Spinal cord (tissue), 10 donors: ENCODE results near the gene PCDHGA8. TPM values are rescaled to one million over a fixed set of nuclear protein-coding genes. Genes with fewer than 3 reads are reported as not detected.
A peak's percentile ranks its signal among the peaks of the same experiment; 100 is the strongest.
"Not testable (repeated sequence)": the region's sequence is repeated elsewhere in the genome, so short reads cannot be mapped to it uniquely, and the experiment has no call there.

Experiments used
- DNase-seq, 6 donors: peaks; one replicate each; pipeline versions ENCODE4 v3.0.0 to v3.0.0-alpha.2; 2013 to 2015; ENCODE audit warnings: low spot score in 6 of 6, low read depth in 4 of 6
- H3K27ac ChIP-seq: one replicate; pipeline ENCODE4 v1.5.1; 2013; ENCODE audit warnings: low read depth, low read length, control low read depth
- H3K27me3 ChIP-seq: one replicate; pipeline ENCODE4 v1.6.1; 2013; ENCODE audit warnings: low read length; ENCODE audit not compliant: control insufficient read depth, insufficient read depth
- H3K36me3 ChIP-seq: one replicate; pipeline ENCODE4 v1.6.1; 2013; ENCODE audit warnings: low read length; ENCODE audit not compliant: control insufficient read depth, insufficient read depth
- H3K4me1 ChIP-seq: one replicate; pipeline ENCODE4 v1.6.1; 2013; ENCODE audit warnings: low read length; ENCODE audit not compliant: control insufficient read depth, insufficient read depth
- H3K4me3 ChIP-seq: one replicate; pipeline ENCODE4 v1.5.1; 2013; ENCODE audit warnings: low read depth, low read length, control low read depth
- H3K9me3 ChIP-seq: one replicate; pipeline ENCODE4 v1.6.1; 2013; ENCODE audit warnings: low read length; ENCODE audit not compliant: control insufficient read depth, insufficient read depth
- WGBS: methylation state at CpG from one replicate; pipeline ENCODE4 v1.1.5; 2013; ENCODE audit warnings: missing lambda C conversion rate; ENCODE audit not compliant: insufficient coverage; 5-methylcytosine and 5-hydroxymethylcytosine counted together
- polyA plus RNA-seq, 2 donors: library from polyadenylated mRNA; unstranded; fragments of 120-200 nt; gene quantifications; one replicate each; pipeline ENCODE4 v1.2.1, GENCODE V29; 2013; ENCODE audit not compliant: insufficient read length in 2 of 2
- total RNA-seq, 2 donors: library from RNA; depleted of rRNA in 1 of 2; stranded (reverse); fragments of 120-200 nt in 1 of 2; fragments of >200 nt in 1 of 2; gene quantifications; one replicate each; pipeline versions ENCODE4 v1.2.3 to v1.2.4, GENCODE V29; 2013 to 2014
- donor health status: healthy.

The PCDHGA8 gene
- total and polyA plus RNA-seq, 4 donors = 1.9 to 5.6 (median 3.4) TPM

GRCh38 chr5:141387557-141388311 lies 4.7 kb upstream of the PCDHGA8 start, which contains the start of gene PCDHGB4:
TSS of gene PCDHGB4 (plus strand) at chr5:141387698. CDS start at chr5:141387885, 187 bp downstream.
- Histone ChIP-seq H3K9me3 (peaks cover 67% of the 10 kb centered on the region), H3K36me3 (peaks cover 19% of the 10 kb centered on the region)
- WGBS = 5% methylated on average over 10 of the region's 40 CpGs
- H3K27me3 ChIP-seq, H3K27ac ChIP-seq, H3K4me3 ChIP-seq, H3K4me1 ChIP-seq: not testable (repeated sequence)
- DNase-seq = peak in 1 of 6 donors; percentile 10

GRCh38 chr5:141388661-141389060 lies 3.8 kb upstream of the PCDHGA8 start:
- H3K27ac ChIP-seq = no peak overlapping the region
- peaks cover 23% of the 10 kb centered on the region for H3K36me3 ChIP-seq
- H3K4me1 ChIP-seq = no peaks in the 10 kb centered on the region
- no peak for DNase-seq
- H3K4me3 ChIP-seq = no peak overlapping the region
- no peaks in the 10 kb centered on the region for H3K27me3 ChIP-seq
- peaks cover 68% of the 10 kb centered on the region for H3K9me3 ChIP-seq
- 40% methylated on average over 3 of the region's 10 CpGs for WGBS

GRCh38 chr5:141389153-141390042 lies 3.0 kb upstream of the PCDHGA8 start:
- no peak for DNase-seq
- no peak overlapping the region for H3K27ac ChIP-seq
- H3K4me1 ChIP-seq = no peaks in the 10 kb centered on the region
- H3K4me3 ChIP-seq = no peak overlapping the region
- peaks cover 69% of the 10 kb centered on the region for H3K9me3 ChIP-seq
- 27% methylated on average over 77 of the region's 77 CpGs for WGBS
- H3K27me3 ChIP-seq = no peaks in the 10 kb centered on the region
- peaks cover 26% of the 10 kb centered on the region for H3K36me3 ChIP-seq

- WGBS = 33% methylated on average over 14 of the region's 21 CpGs
- Histone ChIP-seq H3K36me3 (peaks cover 21% of the 10 kb centered on the region), H3K27me3 (no peaks in the 10 kb centered on the region), H3K4me1 (peaks cover 3% of the 10 kb centered on the region), H3K4me3 (no peak overlapping the region), H3K27ac (no peak overlapping the region), H3K9me3 (peaks cover 64% of the 10 kb centered on the region)
- no peak for DNase-seq
Measured at GRCh38 chr5:141393267-141393666, 834 bp downstream of the PCDHGA8 start.

GRCh38 chr5:141394401-141395187 lies 2.2 kb downstream of the PCDHGA8 start:
- not testable (repeated sequence) for H3K4me1 ChIP-seq, H3K27me3 ChIP-seq, H3K4me3 ChIP-seq, DNase-seq, H3K27ac ChIP-seq
- Histone ChIP-seq H3K36me3 (peaks cover 19% of the 10 kb centered on the region), H3K9me3 (peaks cover 68% of the 10 kb centered on the region)
- 30% methylated on average over 32 of the region's 53 CpGs for WGBS

GRCh38 chr5:141397756-141398551 lies 5.5 kb downstream of the PCDHGA8 start, which contains the start of gene PCDHGB5:
TSS of gene PCDHGB5 (plus strand) at chr5:141397947. CDS start at chr5:141398128, 181 bp downstream.
- peak within 1 kb of the TSS; percentile 9 for H3K4me3 ChIP-seq
- peaks cover 13% of the 10 kb centered on the region for H3K4me1 ChIP-seq
- not testable (repeated sequence) for H3K27me3 ChIP-seq, H3K27ac ChIP-seq
- peaks cover 64% of the 10 kb centered on the region for H3K9me3 ChIP-seq
- 5% methylated on average over 17 of the region's 43 CpGs for WGBS
- H3K36me3 ChIP-seq = peaks cover 14% of the 10 kb centered on the region
- peak in 2 of 6 donors; percentile 13 to 23 for DNase-seq

GRCh38 chr5:141398608-141399007 lies 6.2 kb downstream of the PCDHGA8 start:
- Histone ChIP-seq H3K9me3 (peaks cover 60% of the 10 kb centered on the region), H3K27ac (no peak overlapping the region), H3K4me3 (no peak overlapping the region), H3K27me3 (no peaks in the 10 kb centered on the region), H3K4me1 (peaks cover 13% of the 10 kb centered on the region), H3K36me3 (peaks cover 14% of the 10 kb centered on the region)
- 21% methylated on average over 13 of the region's 15 CpGs for WGBS
- DNase-seq = no peak

GRCh38 chr5:141399555-141400258 lies 7.3 kb downstream of the PCDHGA8 start:
- H3K4me3 ChIP-seq = no peak overlapping the region
- H3K4me1 ChIP-seq = peaks cover 12% of the 10 kb centered on the region
- peaks cover 60% of the 10 kb centered on the region for H3K9me3 ChIP-seq
- DNase-seq = no peak
- 18% methylated on average over 61 of the region's 61 CpGs for WGBS
- H3K27ac ChIP-seq = no peak overlapping the region
- no peaks in the 10 kb centered on the region for H3K27me3 ChIP-seq
- H3K36me3 ChIP-seq = peaks cover 12% of the 10 kb centered on the region
